ENCODE measurements around the gene WIPF1.

DNA sequence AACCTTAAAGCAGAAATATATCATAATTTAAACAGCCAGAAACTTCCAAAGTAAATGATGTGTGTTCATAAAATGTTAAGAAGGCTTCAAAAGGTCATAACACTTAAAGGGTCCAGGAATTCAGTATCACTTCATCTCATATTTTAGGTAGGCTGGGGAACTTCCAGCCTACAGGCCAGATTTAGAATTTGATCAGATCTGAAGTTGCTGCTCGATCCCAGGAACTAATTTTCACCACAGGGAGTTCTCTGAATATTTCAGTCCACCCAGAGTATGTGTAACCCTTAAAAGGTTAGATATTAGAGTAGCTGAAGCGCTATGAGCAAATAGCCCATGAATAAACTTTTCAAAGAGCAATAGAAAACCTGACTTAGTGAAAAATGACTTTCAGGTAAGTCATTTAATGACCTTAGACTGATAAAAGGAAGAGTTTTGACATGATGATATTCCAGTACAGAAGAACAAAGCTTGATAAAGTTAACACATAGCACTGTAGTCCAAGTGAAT is 1.7 kb downstream of the WIPF1 start:
- TF ChIP-seq, protein P1, sequence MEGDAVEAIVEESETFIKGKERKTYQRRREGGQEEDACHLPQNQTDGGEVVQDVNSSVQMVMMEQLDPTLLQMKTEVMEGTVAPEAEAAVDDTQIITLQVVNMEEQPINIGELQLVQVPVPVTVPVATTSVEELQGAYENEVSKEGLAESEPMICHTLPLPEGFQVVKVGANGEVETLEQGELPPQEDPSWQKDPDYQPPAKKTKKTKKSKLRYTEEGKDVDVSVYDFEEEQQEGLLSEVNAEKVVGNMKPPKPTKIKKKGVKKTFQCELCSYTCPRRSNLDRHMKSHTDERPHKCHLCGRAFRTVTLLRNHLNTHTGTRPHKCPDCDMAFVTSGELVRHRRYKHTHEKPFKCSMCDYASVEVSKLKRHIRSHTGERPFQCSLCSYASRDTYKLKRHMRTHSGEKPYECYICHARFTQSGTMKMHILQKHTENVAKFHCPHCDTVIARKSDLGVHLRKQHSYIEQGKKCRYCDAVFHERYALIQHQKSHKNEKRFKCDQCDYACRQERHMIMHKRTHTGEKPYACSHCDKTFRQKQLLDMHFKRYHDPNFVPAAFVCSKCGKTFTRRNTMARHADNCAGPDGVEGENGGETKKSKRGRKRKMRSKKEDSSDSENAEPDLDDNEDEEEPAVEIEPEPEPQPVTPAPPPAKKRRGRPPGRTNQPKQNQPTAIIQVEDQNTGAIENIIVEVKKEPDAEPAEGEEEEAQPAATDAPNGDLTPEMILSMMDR (IDR thresholded peaks at IDR 0.05), result no peak
- TF ChIP-seq POLR2A (IDR thresholded peaks at IDR 0.05), result no peak
